ENCODE data around the gene IFIT5. TPM values are rescaled to one million over a fixed set of nuclear protein-coding genes. Genes with fewer than 3 reads are reported as not detected.
A peak's percentile ranks its signal among the peaks of the same experiment; 100 is the strongest.

IFIT5 gene
- total RNA-seq, 3 donors from 2014 or later, result 9.8 to 19.1 (median 12.9) TPM

GRCh38 chr10:89391907-89392756 is 22.2 kb upstream of the IFIT5 start, which contains the start of gene IFIT1:
TSS of gene IFIT1 (plus strand) at chr10:89392623. CDS start at chr10:89392713, 90 bp downstream.
- DNase-seq (peak in 1 of 3 donors; percentile 78), ATAC-seq (peak; percentile 95)
- Histone ChIP-seq H3K36me3 (ENCODE audit: low read depth) (no peaks in the 10 kb centered on the region), H3K9me3 (no peaks in the 10 kb centered on the region), H3K4me1 (ENCODE audit: low read depth) (peaks cover 19% of the 10 kb centered on the region), H3K4me3 (peak within 1 kb of the TSS; percentile 17)
- no peak for TF ChIP-seq CTCF (IDR thresholded peaks at IDR 0.05)
- intact Hi-C loops (cut with DNase I, micrococcal nuclease), result no loop called here

DNA sequence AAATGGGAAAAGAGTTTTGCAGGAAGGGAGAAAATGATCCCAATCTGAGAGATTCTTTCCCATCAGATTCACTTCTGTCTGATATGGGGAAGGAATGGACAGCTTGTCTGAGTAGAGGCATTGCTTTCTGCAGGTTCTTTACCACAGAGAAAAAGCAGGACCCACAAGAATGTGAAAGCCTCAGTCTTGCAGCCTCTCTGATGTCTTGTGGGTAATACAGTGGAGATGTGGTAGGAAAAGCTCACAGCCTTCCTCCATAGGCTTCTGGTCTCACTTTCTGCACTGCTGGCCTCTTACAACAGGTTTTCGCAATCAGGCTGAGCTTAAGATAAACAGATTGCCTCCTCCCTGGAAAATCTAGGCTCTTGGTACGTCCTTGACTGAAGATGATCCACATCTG is 21.4 kb upstream of the IFIT5 start:
- DNase-seq, result peak in 1 of 3 donors; percentile 26
- peak; percentile 58 for ATAC-seq
- Histone ChIP-seq H3K4me3 (peak overlapping the region; percentile 3), H3K4me1 (ENCODE audit: low read depth) (peaks cover 19% of the 10 kb centered on the region), H3K9me3 (no peaks in the 10 kb centered on the region), H3K36me3 (ENCODE audit: low read depth) (no peaks in the 10 kb centered on the region)
- intact Hi-C loops (cut with DNase I, micrococcal nuclease), result no loop called here
- no peak for TF ChIP-seq CTCF (IDR thresholded peaks at IDR 0.05)

- Histone ChIP-seq H3K4me3 (no peak overlapping the region), H3K4me1 (ENCODE audit: low read depth) (peaks cover 25% of the 10 kb centered on the region), H3K9me3 (no peaks in the 10 kb centered on the region), H3K36me3 (ENCODE audit: low read depth) (no peaks in the 10 kb centered on the region)
- intact Hi-C loops (cut with DNase I, micrococcal nuclease), result no loop called here
- DNase-seq (no peak), ATAC-seq (peak; percentile 76)
- no peak for TF ChIP-seq CTCF (IDR thresholded peaks at IDR 0.05)
These were observed 20.5 kb upstream of the IFIT5 start for GRCh38 chr10:89393898-89394297.

- H3K36me3 ChIP-seq (ENCODE audit: low read depth), result no peaks in the 10 kb centered on the region
- no peak for TF ChIP-seq CTCF (IDR thresholded peaks at IDR 0.05)
- no peak for DNase-seq
- no peaks in the 10 kb centered on the region for H3K9me3 ChIP-seq
- intact Hi-C loops (cut with DNase I, micrococcal nuclease), result no loop called here
- no peak overlapping the region for H3K4me3 ChIP-seq
- H3K4me1 ChIP-seq (ENCODE audit: low read depth), result peaks cover 26% of the 10 kb centered on the region
- no peak for ATAC-seq
These were observed 19.2 kb upstream of the IFIT5 start for GRCh38 chr10:89395141-89395540.

DNA sequence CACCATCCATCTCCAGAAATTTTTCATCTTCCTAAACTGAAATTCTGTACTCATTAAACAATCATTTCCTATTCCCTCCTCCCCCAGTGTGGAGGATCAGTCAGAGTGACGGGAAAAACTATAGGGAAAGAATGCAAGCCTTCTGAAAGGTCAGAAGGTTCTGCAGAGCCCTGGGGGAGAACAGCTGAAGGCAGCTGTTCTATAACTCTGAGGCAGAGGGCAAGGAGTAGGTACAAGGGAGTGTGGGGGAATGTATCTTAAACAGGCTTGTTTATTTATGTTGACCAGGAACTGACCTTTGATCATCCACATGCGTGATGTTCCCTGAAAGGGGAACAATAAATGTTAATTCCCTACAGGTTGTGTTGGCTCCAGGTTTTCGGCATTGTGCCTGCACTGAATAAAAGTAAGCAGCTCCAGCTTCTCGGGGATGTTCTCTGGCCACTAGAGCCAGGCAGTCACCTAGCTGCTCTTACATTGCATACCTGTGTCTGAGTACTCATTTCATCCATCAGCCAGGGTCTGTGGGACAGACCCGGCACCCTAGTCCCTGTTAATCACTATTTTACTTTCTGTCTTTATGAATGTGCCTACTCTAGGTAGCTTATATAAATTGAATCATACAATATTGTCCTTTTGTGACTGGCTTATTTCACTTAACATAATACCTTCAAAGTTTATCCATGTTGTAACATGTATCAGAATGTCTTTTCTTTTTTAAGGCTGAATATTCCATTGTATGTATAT is 16.2 kb upstream of the IFIT5 start:
- no peak for TF ChIP-seq CTCF (IDR thresholded peaks at IDR 0.05)
- no peak for ATAC-seq

More for the DNA sequence above, 16.2 kb upstream of the IFIT5 start:
- no peak for DNase-seq
- no peaks in the 10 kb centered on the region for H3K9me3 ChIP-seq
- H3K4me1 ChIP-seq (ENCODE audit: low read depth), result peaks cover 17% of the 10 kb centered on the region
- H3K36me3 ChIP-seq (ENCODE audit: low read depth), result no peaks in the 10 kb centered on the region
- intact Hi-C loops (cut with DNase I, micrococcal nuclease), result no loop called here
- H3K4me3 ChIP-seq, result no peak overlapping the region

Measured in mucosa of descending colon (tissue), 3 donors.